Femur (tissue), 1 donor: ENCODE data around the gene IRF2BPL.

Experiments used
- DNase-seq: peaks from one replicate; pipeline ENCODE4 v3.0.0-alpha.2; 2017

IRF2BPL gene

DNA sequence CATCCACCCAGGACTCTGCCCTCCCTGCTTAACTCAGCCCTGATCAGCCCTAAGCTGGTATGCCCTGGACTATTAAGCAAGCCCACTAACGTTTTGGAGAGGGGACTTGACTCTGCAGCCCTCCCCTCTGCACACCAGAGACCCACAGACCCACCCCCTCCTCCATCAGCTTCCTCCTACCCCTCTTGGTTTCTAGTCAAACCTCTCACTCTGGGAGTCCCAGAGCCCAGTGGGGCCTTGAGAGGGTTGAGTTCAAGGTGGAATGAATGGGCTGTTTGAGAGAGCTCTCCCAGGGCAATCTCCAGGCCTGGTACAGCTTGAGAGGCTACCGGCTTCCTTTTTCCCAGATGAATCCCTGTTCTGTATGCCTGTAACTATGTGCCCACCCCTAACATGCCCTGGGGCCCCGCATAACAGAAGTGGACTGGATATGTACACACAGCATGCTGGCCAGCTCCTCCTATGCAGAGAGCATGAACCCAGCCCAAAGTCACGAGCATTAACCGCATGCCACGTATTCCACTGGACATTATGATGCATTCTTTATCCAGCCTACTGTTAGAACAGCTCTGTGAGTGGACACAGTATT lies 43.6 kb downstream of the IRF2BPL start:
- DNase-seq: peak; percentile 63

DNA sequence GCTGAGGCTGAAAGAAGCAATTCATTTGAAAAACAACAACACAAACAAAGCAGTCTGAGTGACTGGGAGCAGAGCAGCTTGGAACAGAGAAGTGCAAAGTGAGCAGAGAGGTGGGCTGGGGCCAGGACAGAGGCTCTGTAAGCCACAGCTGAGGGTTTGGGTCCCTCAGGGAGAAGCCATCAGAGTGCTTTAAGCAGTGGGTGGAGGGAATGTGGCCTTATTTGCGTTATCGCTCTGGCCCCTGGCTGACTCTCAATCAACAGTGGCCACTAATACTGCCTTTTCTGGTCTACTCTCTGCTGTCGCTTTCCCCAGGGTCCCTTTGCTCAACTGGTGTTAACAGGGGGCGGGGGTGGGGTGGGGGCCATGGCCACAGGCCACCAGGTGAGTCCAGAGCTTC lies 44.2 kb downstream of the IRF2BPL start:
- no peak for DNase-seq

GRCh38 chr14:76981670-76982069 lies 46.8 kb downstream of the IRF2BPL start:
- no peak for DNase-seq

- peak; percentile 64 for DNase-seq
These were observed 50.5 kb downstream of the IRF2BPL start for GRCh38 chr14:76977793-76978720.

DNA sequence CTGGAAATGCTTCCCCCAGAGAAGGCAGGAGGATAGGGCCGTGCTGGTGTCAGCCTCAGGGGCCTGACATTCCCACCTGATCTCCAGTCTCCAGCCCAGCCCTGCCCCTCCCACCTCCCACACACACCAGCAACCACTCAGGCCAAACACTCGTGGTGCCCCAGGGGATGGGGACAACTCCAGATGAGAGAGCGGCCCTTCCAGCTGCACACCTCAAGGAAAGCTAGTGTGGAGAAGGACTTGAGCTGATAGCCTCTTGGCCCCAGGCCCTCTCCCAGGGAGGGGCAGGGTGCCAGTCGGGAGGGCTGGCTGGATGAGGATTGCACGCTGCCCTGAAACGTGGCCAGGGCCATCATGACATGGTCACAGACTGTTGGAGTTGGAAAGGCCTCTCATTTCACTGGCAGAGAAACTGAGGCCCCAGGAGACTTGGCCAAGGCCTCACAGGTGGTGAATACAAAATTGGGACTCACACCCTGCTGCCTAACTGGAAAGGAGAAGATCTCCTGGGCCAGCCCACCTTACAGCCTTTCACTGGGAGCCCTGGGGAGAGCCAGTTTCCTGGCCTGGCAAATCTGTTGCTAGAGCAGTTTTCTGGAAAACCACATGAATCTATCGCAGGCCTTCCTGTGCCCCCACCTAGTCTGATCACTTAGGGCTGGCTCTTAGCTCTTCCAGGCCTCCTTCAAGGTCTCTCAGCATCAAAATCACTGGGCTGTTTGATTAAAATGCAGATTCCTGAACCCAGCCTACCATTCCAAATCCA lies 52.1 kb downstream of the IRF2BPL start:
- no peak for DNase-seq

DNA sequence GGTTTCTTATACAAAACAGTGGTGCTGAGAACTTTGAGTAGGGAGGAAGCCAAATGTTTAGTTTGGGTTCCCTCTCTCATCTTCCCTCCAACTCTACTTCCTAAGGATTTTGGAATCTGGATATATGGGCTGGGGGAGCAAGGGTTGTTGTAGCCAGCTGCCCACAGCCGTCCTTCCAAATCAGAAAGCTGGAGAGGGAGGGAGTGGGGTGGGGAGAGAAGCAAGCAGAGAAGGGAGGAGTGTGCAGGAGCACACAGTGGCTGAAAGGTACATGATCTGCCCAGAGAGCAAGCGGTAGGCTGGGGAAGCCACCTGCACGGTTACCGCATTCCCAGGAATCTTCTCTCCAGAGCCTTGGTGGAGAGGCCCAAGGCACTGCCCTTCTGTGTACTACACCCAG lies 52.7 kb downstream of the IRF2BPL start:
- no peak for DNase-seq

GRCh38 chr14:76975051-76975450 lies 53.5 kb downstream of the IRF2BPL start:
- no peak for DNase-seq
